WI38 (cell line): ENCODE measurements around the gene ARL5C.

Experiments used
- H3K4me3 ChIP-seq: 2 replicates; pipeline ENCODE4 v1.5.1; 2011; ENCODE audit warnings: low read depth, mild to moderate bottlenecking, control low read depth, low read length
- TF ChIP-seq, protein P1 (sequence below): IDR thresholded peaks from 2 replicates; pipeline ENCODE4 v1.5.1; 2012; ENCODE audit warnings: low read depth, mild to moderate bottlenecking, control low read depth, low read length

Gene ARL5C

DNA sequence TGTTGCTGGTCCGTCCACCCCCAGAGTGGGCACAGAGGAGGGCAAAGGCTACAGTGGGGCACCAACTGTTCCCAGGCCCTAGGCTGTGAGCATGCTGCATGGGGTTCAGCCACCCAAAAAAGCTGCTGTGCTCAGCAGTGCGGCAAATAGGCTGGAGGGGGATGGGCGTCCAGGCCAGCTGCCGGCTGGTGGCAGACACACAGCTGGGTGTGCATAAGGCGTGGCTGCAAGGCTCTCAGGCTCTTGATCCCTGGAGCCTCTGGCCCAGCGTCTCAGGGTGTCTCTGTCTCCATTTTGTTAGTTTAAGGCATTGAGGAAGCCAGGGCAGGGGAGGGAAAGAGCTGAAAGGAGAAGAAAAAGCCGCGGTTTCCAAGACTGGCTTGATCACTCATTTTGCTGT is 42.9 kb upstream of the ARL5C start:
- TF ChIP-seq, protein P1, sequence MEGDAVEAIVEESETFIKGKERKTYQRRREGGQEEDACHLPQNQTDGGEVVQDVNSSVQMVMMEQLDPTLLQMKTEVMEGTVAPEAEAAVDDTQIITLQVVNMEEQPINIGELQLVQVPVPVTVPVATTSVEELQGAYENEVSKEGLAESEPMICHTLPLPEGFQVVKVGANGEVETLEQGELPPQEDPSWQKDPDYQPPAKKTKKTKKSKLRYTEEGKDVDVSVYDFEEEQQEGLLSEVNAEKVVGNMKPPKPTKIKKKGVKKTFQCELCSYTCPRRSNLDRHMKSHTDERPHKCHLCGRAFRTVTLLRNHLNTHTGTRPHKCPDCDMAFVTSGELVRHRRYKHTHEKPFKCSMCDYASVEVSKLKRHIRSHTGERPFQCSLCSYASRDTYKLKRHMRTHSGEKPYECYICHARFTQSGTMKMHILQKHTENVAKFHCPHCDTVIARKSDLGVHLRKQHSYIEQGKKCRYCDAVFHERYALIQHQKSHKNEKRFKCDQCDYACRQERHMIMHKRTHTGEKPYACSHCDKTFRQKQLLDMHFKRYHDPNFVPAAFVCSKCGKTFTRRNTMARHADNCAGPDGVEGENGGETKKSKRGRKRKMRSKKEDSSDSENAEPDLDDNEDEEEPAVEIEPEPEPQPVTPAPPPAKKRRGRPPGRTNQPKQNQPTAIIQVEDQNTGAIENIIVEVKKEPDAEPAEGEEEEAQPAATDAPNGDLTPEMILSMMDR: no peak
- H3K4me3 ChIP-seq: no peak overlapping the region

DNA sequence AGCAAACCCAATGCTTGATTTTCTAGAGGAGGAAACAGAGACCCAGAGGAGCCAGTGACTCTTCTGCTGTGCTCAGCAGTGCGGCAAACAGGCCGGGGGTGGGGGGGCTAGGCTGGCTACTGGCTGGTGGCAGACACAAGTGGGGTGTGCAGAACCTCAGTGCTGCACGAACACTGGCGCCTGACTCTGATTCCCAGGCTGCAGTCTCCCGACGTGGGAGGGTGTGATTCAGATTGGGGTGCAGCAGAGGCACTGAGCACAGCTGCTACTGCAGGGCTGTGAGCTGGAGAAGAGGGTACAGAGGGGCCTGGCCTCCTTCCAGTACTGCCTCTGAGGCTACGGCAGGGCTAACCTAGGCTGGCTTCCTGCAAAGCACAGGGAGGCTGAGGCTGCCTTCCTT is 42.2 kb upstream of the ARL5C start:
- TF ChIP-seq, protein P1: no peak
- no peak overlapping the region for H3K4me3 ChIP-seq

DNA sequence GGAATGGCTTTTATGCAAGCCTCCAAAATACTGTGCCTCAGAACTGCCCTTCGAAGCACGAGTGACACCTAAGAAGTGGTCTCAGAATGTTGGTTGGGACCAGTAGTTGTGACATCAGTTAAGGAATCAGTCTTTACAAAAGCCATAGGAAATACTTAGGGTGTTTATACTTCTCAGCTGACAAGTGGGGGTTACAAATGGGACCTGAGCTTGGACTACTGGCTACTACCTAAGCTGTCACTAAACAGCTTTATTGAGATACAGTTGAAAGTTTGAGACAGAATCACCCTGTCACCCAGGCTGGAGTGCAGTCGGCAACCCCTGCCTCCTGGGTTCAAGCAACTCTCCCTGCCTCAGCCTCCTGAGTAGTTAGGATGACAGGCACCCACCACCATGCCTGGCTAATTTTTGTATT is 39.2 kb upstream of the ARL5C start:
- TF ChIP-seq, protein P1: no peak

DNA sequence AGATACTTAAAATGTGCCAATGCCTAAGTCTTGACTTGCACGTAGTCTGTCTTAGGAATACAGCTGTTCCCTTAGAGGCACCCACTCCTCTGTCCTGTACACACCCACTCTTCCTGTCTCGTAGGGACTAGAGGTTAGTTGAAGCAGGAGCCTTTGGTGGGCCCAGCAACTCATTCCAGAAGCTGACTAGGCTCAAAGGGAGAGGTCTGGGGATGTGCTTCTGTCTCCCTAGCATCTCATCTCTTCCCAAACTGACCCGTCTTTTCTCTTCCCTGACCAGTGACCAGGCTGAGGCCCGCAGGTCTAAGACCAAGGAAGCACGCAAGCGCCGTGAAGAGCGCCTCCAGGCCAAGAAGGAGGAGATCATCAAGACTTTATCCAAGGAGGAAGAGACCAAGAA is 38.3 kb upstream of the ARL5C start:
- TF ChIP-seq, protein P1: no peak
- no peak overlapping the region for H3K4me3 ChIP-seq

More for the DNA sequence above, 39.2 kb upstream of the ARL5C start:
- no peak overlapping the region for H3K4me3 ChIP-seq

DNA sequence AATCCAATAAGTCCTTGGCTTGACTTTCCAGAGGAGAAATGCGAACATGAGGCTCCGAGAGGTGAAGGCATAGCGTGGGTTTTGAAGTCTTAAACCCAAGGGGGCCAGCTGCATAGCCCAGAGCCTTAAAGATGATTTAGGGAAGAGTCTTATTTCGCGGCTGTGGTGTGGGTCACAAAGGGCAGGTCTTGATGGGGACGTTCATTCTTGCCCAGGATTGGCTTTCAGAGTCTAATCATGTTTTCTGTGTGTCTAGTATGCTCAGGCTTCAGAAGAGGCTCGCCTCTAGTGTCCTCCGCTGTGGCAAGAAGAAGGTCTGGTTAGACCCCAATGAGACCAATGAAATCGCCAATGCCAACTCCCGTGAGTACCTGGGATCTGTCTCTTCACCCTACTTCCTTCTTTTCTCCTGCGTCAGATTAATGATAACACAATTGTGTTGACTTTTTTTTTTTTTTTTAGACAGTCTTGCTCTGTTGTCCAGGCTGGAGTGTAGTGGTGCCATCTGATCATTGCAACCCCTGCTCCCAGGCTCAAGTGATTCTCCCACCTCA is 35.1 kb upstream of the ARL5C start:
- TF ChIP-seq, protein P1: no peak
- peak overlapping the region; percentile 97 for H3K4me3 ChIP-seq

DNA sequence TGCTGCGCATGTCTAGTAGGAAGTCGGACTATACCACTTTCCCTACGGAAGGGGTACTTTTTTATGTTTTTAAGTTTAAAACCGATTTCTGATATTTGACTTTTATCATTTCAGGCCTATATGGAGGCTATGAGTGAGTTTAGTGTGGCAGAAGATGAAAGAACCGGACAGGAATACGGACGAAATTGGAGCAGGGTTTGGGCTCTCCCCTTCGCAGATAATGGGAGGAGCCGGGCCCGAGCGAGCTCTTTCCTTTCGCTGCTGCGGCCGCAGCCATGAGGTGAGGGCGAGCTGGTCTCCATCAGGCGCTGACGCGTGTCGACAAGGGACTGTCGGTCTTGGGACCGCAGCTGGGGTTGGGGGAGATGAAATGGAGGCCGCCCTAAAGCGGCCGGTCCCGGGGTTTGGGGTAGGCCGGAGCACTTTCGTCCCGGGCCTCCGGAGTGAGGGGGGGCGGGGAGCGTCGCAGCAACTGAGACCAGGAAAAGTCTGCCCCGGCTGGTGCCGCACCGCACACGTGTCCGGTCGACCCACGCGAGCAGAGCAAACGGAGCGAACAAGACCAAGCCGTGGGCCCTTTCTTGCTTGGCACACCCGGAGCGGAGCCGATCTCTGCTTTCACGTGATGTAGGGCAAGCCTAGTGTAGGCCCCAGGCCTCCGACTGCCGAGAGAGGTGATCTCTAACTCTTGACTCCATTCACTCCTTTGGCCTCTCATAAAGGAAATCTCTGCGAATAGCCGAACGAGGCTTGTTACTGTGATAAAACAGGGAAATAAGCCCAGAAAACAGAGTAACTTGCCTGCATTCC is 34.3 kb upstream of the ARL5C start, which contains the start of gene RPL19:
Gene RPL19, plus strand, starts transcription at position 214 of the 810 bp plus-strand sequence. Its CDS starts 62 bp downstream, at position 276.
- peak within 1 kb of the TSS; percentile 97 for H3K4me3 ChIP-seq
- TF ChIP-seq, protein P1: no peak

DNA sequence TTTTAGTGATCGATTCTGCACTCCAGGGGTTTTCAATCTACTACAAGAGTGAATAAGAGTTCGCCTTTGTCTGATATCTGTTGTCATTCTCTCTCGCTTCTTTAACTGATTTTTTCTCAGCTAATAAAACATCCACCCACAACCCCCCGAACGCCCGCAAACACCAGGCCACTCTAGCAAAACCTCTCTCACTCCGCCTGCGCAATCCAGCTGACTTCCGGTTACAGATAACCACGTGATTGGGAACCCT is 33.8 kb upstream of the ARL5C start:
- peak overlapping the region; percentile 97 for H3K4me3 ChIP-seq
- TF ChIP-seq, protein P1: no peak
